Measurements from ENCODE around the gene TXNDC16. TPM values are rescaled to one million over a fixed set of nuclear protein-coding genes. Genes with fewer than 3 reads are reported as not detected.
A peak's percentile ranks its signal among the peaks of the same experiment; 100 is the strongest.

TXNDC16 gene
- total RNA-seq, 4 donors from 2014 or later = 2.8 to 22.3 (median 12.8) TPM

DNA sequence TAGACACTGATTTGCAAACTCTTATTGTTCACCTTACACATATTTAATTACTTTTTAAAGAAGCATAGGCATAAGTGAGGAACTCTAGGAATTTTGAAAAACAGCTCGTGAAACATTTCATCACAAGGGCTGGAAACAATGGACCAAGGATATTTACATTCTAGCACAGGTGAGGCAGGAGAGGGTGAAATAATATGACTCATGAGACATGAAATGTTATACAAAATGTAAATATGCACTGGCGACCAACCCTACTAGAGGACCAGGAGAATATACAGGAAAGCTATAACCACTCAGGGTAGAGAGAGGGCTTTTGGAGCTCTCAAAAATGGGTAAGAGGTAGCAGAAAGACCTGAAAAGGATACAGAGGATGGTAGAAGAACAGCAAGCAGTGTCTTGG, 122.9 kb downstream of the TXNDC16 start:
- TF ChIP-seq CTCF (IDR thresholded peaks at IDR 0.05) (no peak), POLR2A (IDR thresholded peaks at IDR 0.05) (no peak)
- H3K4me3 ChIP-seq = no peak overlapping the region
- no peaks in the 10 kb centered on the region for H3K4me1 ChIP-seq
- no peaks in the 10 kb centered on the region for H3K9me3 ChIP-seq
- intact Hi-C loops (cut with DNase I; ENCODE audit: low total_unique reads) = no loop called here
- no peaks in the 10 kb centered on the region for H3K36me3 ChIP-seq
- no peaks in the 10 kb centered on the region for H3K27me3 ChIP-seq
- no peak for DNase-seq
- H3K27ac ChIP-seq = no peak overlapping the region

- Histone ChIP-seq H3K27ac (no peak overlapping the region), H3K27me3 (no peaks in the 10 kb centered on the region), H3K36me3 (no peaks in the 10 kb centered on the region), H3K4me3 (no peak overlapping the region), H3K9me3 (no peaks in the 10 kb centered on the region), H3K4me1 (no peaks in the 10 kb centered on the region)
- intact Hi-C loops (cut with DNase I; ENCODE audit: low total_unique reads) = no loop called here
- TF ChIP-seq POLR2A (IDR thresholded peaks at IDR 0.05) (no peak), CTCF (IDR thresholded peaks at IDR 0.05) (no peak)
- DNase-seq = no peak
These were observed 124.8 kb downstream of the TXNDC16 start for GRCh38 chr14:52427460-52427859.

GRCh38 chr14:52422650-52423356, 129.5 kb downstream of the TXNDC16 start:
- intact Hi-C loops (cut with DNase I; ENCODE audit: low total_unique reads) = no loop called here
- TF ChIP-seq CTCF (IDR thresholded peaks at IDR 0.05) = no peak
- TF ChIP-seq POLR2A (IDR thresholded peaks at IDR 0.05) = no peak
- no peaks in the 10 kb centered on the region for H3K27me3 ChIP-seq
- H3K27ac ChIP-seq = peak overlapping the region in 1 of 2 donors; percentile 30
- H3K9me3 ChIP-seq = no peaks in the 10 kb centered on the region
- no peaks in the 10 kb centered on the region for H3K36me3 ChIP-seq
- H3K4me1 ChIP-seq = no peaks in the 10 kb centered on the region
- no peak overlapping the region for H3K4me3 ChIP-seq
- DNase-seq = no peak

DNA sequence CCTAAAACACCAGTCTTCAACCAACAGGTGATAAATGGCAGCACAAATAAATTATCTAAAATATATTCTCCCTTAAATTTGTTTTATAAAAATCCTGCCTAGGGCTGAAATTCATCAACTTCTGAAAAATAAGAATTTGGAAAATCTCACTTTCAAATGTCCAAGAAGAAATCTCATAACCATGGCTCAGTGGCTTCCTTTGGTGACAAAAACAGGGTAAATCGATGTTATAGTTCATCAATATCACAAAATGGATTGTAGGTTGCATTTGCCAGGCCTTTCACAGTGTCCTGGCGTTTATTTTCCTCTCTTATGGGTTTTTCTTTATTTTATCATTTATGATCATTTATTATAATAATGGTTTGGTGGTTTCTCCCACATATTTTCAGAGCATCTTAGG, 135.2 kb downstream of the TXNDC16 start:
- no peak for DNase-seq
- H3K9me3 ChIP-seq = no peaks in the 10 kb centered on the region
- H3K27ac ChIP-seq = no peak overlapping the region
- TF ChIP-seq POLR2A (IDR thresholded peaks at IDR 0.05) (no peak), CTCF (IDR thresholded peaks at IDR 0.05) (no peak)
- no peaks in the 10 kb centered on the region for H3K36me3 ChIP-seq
- H3K4me1 ChIP-seq = peaks cover 0 to 25% of the 10 kb centered on the region in 2 donors
- H3K4me3 ChIP-seq = no peak overlapping the region
- intact Hi-C loops (cut with DNase I; ENCODE audit: low total_unique reads) = no loop called here
- H3K27me3 ChIP-seq = no peaks in the 10 kb centered on the region

- intact Hi-C loops (cut with DNase I; ENCODE audit: low total_unique reads) = no loop called here
- peak overlapping the region in 1 of 2 donors; percentile 11 for H3K4me3 ChIP-seq
- H3K4me1 ChIP-seq = peaks cover 0 to 27% of the 10 kb centered on the region in 2 donors
- no peaks in the 10 kb centered on the region for H3K36me3 ChIP-seq
- H3K9me3 ChIP-seq = no peaks in the 10 kb centered on the region
- no peaks in the 10 kb centered on the region for H3K27me3 ChIP-seq
- TF ChIP-seq CTCF (IDR thresholded peaks at IDR 0.05) (no peak), POLR2A (IDR thresholded peaks at IDR 0.05) (no peak)
- H3K27ac ChIP-seq = peak overlapping the region; percentile 24 to 65
- no peak for DNase-seq
These were observed 138.4 kb downstream of the TXNDC16 start for GRCh38 chr14:52413729-52414408.
